Upper lobe of left lung (tissue), 6 donors: Measurements from ENCODE around the gene PLXNA2. TPM values are rescaled to one million over a fixed set of nuclear protein-coding genes. Genes with fewer than 3 reads are reported as not detected.
A peak's percentile ranks its signal among the peaks of the same experiment; 100 is the strongest.

Experiments
- ATAC-seq, 2 donors: fragments of 200-7000 bp; cut with Tn5 transposase; one replicate each; pipeline ENCODE4 v1.9.1; 2022; ENCODE audit warnings: mild to moderate bottlenecking in 2 of 2, moderate library complexity in 2 of 2; ENCODE audit not compliant: low FRiP score in 2 of 2
- DNase-seq, 2 donors: peaks; one replicate each; pipeline ENCODE4 v3.0.0-alpha.2; 2019 to 2020
- H3K27ac ChIP-seq, 4 donors: fragments of 200-600 bp; sonication (generic); one replicate each; pipeline ENCODE4 v1.5.1; 2016 to 2019
- H3K27me3 ChIP-seq, 4 donors: fragments of 200-600 bp; sonication (generic); one replicate each; pipeline ENCODE4 v1.5.1; 2017 to 2019
- H3K36me3 ChIP-seq, 4 donors: fragments of 200-600 bp; sonication (generic); one replicate each; pipeline ENCODE4 v1.5.1; 2016 to 2019
- H3K4me1 ChIP-seq, 4 donors: fragments of 200-600 bp; sonication (generic); one replicate each; pipeline ENCODE4 v1.5.1; 2018 to 2019
- H3K4me3 ChIP-seq, 4 donors: fragments of 200-600 bp; sonication (generic); one replicate each; pipeline ENCODE4 v1.5.1; 2017 to 2019; ENCODE audit warnings: mild to moderate bottlenecking in 2 of 4, moderate library complexity in 1 of 4
- H3K9me3 ChIP-seq, 4 donors: fragments of 200-600 bp; sonication (generic); one replicate each; pipeline ENCODE4 v1.5.1; 2018 to 2019
- EP300 ChIP-seq, 4 donors: sonication (generic); formaldehyde crosslinking; IDR thresholded peaks; one replicate each; pipeline ENCODE4 v1.5.1; 2017; ENCODE audit warnings: antibody characterized with exemption in 4 of 4, control low read depth in 2 of 4
- POLR2A ChIP-seq, 4 donors: fragments of 450-650 bp; IDR thresholded peaks; one replicate each; pipeline ENCODE4 v1.5.1; 2016 to 2017; ENCODE audit warnings: antibody characterized with exemption in 4 of 4, mild to moderate bottlenecking in 2 of 4
- POLR2AphosphoS5 ChIP-seq, 2 donors: sonication (generic); formaldehyde crosslinking; IDR thresholded peaks; one replicate each; pipeline ENCODE4 v1.5.1; 2017; ENCODE audit warnings: antibody characterized with exemption in 2 of 2
- WGBS, 2 donors: methylation state at CpG; one replicate each; pipeline ENCODE4 v1.1.5; 2017 to 2018; 5-methylcytosine and 5-hydroxymethylcytosine counted together
- total RNA-seq, 6 donors: library from RNA; depleted of rRNA in 4 of 6; stranded (reverse); fragments of >200 nt in 4 of 6; gene quantifications; one replicate each; pipeline versions ENCODE4 v1.1.0 to v1.2.1, GENCODE V29; 2016 to 2021
- TF ChIP-seq, protein P1 (sequence below), 6 experiments: fragments of 450-650 bp in 4 of 6; fragments of 200-600 bp in 2 of 6; sonication (generic) in 2 of 6; IDR thresholded peaks; one replicate each; pipeline ENCODE4 v1.5.1; 2016 to 2019; ENCODE audit warnings: antibody characterized with exemption in 6 of 6
- donor health status: DM: no; HTN: no; CAD: no; lungs with moderate emphysema.
- donor health status: DM: no; HTN: yes; CAD: no; lungs with severe emphysema.

The PLXNA2 gene
- total RNA-seq, 6 donors from 2014 or later: 77.5 to 150 (median 101) TPM

GRCh38 chr1:208127792-208128529 lies 116.2 kb downstream of the PLXNA2 start:
- Histone ChIP-seq H3K36me3 (peaks cover 0 to 11% (median 0%) of the 10 kb centered on the region in 4 donors), H3K27me3 (no peaks in the 10 kb centered on the region), H3K27ac (no peak overlapping the region), H3K4me1 (peaks cover 5 to 11% (median 10%) of the 10 kb centered on the region in 4 donors), H3K9me3 (no peaks in the 10 kb centered on the region), H3K4me3 (no peak overlapping the region)
- 69 to 77% methylated on average over 9 to 10 of the region's 10 CpGs for WGBS, 2 donors
- no peak for ATAC-seq
- peak in 1 of 2 donors; percentile 46 for DNase-seq
- TF ChIP-seq POLR2AphosphoS5 (IDR thresholded peaks at IDR 0.05): no peak
- no peak for TF ChIP-seq POLR2A (IDR thresholded peaks at IDR 0.05)
- no peak for TF ChIP-seq EP300 (IDR thresholded peaks at IDR 0.05)
- TF ChIP-seq, protein P1, sequence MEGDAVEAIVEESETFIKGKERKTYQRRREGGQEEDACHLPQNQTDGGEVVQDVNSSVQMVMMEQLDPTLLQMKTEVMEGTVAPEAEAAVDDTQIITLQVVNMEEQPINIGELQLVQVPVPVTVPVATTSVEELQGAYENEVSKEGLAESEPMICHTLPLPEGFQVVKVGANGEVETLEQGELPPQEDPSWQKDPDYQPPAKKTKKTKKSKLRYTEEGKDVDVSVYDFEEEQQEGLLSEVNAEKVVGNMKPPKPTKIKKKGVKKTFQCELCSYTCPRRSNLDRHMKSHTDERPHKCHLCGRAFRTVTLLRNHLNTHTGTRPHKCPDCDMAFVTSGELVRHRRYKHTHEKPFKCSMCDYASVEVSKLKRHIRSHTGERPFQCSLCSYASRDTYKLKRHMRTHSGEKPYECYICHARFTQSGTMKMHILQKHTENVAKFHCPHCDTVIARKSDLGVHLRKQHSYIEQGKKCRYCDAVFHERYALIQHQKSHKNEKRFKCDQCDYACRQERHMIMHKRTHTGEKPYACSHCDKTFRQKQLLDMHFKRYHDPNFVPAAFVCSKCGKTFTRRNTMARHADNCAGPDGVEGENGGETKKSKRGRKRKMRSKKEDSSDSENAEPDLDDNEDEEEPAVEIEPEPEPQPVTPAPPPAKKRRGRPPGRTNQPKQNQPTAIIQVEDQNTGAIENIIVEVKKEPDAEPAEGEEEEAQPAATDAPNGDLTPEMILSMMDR (IDR thresholded peaks at IDR 0.05): no peak

DNA sequence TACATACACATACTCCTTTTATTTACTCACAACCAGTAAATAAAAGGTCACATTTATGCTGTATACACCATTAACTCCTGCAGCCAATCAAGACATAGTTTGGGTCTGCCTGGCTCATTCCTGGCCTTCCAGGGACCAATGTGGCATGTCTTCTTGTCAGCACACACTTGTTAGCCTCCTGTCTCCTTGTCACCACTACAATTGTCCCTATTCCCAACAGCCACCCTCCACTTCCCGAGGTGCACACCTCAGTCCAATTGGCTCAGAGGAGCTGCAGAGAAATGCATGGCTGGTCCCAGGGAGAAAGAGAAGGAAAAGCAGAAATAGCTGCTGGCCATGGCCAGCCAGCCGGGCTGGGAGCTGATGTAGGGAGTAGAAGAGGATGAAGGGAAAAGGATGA lies 116.9 kb downstream of the PLXNA2 start:
- DNase-seq (no peak), ATAC-seq (no peak)
- no peak overlapping the region for H3K27ac ChIP-seq
- TF ChIP-seq, protein P1 (IDR thresholded peaks at IDR 0.05): no peak
- TF ChIP-seq POLR2A (IDR thresholded peaks at IDR 0.05): no peak
- no peak for TF ChIP-seq POLR2AphosphoS5 (IDR thresholded peaks at IDR 0.05)
- H3K4me3 ChIP-seq: no peak overlapping the region
- H3K36me3 ChIP-seq: peaks cover 0 to 11% (median 0%) of the 10 kb centered on the region in 4 donors
- peaks cover 0 to 5% (median 4%) of the 10 kb centered on the region in 4 donors for H3K4me1 ChIP-seq
- no peaks in the 10 kb centered on the region for H3K27me3 ChIP-seq
- no peaks in the 10 kb centered on the region for H3K9me3 ChIP-seq
- 86% methylated on average over 2 of the region's 2 CpGs for WGBS, 2 donors

DNA sequence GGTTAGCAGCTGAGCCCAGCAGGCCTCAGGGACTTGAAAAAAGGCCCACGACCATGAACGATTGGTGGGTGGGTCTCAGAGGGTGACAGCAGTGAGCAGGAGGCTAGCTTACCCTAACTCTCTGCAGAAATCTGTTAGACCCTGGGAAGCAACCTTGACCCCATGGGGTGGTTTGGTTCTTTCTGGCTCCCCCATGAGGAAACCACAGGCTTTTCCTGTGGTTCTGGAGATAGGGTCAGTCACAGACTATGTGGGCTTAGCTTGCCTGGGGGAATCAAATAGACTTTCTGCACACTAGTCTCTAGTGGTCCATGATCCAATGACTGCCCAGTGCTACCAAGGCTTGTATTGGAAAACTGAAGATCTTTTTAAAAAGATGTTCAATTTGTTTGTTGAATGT lies 118.1 kb downstream of the PLXNA2 start:
- Histone ChIP-seq H3K36me3 (peaks cover 0 to 8% (median 0%) of the 10 kb centered on the region in 4 donors), H3K4me1 (no peaks in the 10 kb centered on the region), H3K9me3 (no peaks in the 10 kb centered on the region), H3K27ac (no peak overlapping the region), H3K4me3 (no peak overlapping the region), H3K27me3 (no peaks in the 10 kb centered on the region)
- no peak for ATAC-seq
- WGBS, 2 donors: 63 to 65% methylated on average over 2 of the region's 2 CpGs
- no peak for DNase-seq
- TF ChIP-seq, protein P1 (IDR thresholded peaks at IDR 0.05): no peak
- TF ChIP-seq POLR2AphosphoS5 (IDR thresholded peaks at IDR 0.05) (no peak), EP300 (IDR thresholded peaks at IDR 0.05) (no peak), POLR2A (IDR thresholded peaks at IDR 0.05) (no peak)

DNA sequence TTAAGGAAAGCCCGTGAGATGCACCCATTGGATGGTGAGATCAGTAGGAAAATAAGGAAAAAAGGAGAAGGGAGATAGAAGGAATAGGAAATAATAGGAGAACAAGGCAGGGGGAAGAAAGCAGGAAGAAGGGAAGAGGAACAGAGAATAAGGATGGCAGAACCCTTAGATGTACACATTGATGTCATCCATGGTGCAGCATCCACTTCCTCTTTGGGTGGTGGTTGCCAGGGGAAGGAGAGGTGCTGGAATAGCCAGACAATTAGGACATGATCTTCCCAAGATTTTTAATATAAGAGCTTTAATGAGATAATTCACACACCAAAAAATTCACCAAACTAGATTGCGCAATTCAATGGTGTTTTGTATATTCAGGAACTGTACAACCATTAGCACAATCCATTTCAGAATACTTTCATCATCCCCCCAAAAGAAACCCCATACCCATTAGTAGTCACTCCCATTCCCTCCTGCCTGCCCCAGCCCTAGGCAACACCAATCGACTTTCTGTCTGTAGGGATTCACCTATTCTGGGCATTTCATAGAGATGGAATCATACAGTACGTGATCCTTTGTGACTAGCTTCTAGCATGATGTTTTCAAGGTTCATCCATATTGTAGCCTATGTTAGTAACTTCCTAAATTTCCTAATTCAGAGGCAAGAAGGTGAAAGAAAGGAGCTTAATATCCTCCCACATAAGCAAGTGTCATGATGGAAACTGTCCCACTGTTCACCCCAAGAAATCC lies 121.4 kb downstream of the PLXNA2 start:
- no peak overlapping the region for H3K4me3 ChIP-seq
- H3K9me3 ChIP-seq: no peaks in the 10 kb centered on the region
- DNase-seq (no peak), ATAC-seq (peak in 1 of 2 donors; percentile 55)
- WGBS, 2 donors: 93 to 95% methylated on average over 4 of the region's 4 CpGs
- TF ChIP-seq EP300 (IDR thresholded peaks at IDR 0.05): no peak
- TF ChIP-seq POLR2A (IDR thresholded peaks at IDR 0.05): no peak
- TF ChIP-seq POLR2AphosphoS5 (IDR thresholded peaks at IDR 0.05): no peak
- TF ChIP-seq, protein P1 (IDR thresholded peaks at IDR 0.05): no peak
- no peak overlapping the region for H3K27ac ChIP-seq
- peaks cover 0 to 12% (median 0%) of the 10 kb centered on the region in 4 donors for H3K4me1 ChIP-seq
- no peaks in the 10 kb centered on the region for H3K27me3 ChIP-seq
- H3K36me3 ChIP-seq: no peaks in the 10 kb centered on the region
